Progenitor cell of endocrine pancreas (in vitro differentiated cells): Measurements from ENCODE around the gene SLC39A1. TPM values are rescaled to one million over a fixed set of nuclear protein-coding genes. Genes with fewer than 3 reads are reported as not detected.

Source experiments
- DNase-seq: peaks from one replicate; pipeline ENCODE4 v3.0.0; 2021; ENCODE audit warnings: low spot score; ENCODE audit not compliant: unreplicated experiment
- H3K27ac Mint-ChIP-seq: 2 replicates; pipeline ENCODE4 v1.8.0; 2021; ENCODE audit warnings: mild to moderate bottlenecking, moderate library complexity, mixed read lengths
- H3K27me3 Mint-ChIP-seq: 2 replicates; pipeline ENCODE4 v1.8.0; 2021; ENCODE audit warnings: mixed read lengths
- H3K36me3 Mint-ChIP-seq: 2 replicates; pipeline ENCODE4 v1.8.0; 2022; ENCODE audit warnings: mixed read lengths; ENCODE audit not compliant: insufficient read depth
- H3K4me1 Mint-ChIP-seq: 2 replicates; pipeline ENCODE4 v1.8.0; 2021; ENCODE audit warnings: low read depth, mixed read lengths
- H3K4me3 Mint-ChIP-seq: 2 replicates; pipeline ENCODE4 v1.8.0; 2021; ENCODE audit warnings: low read depth, mild to moderate bottlenecking, moderate library complexity, mixed read lengths
- H3K9me3 Mint-ChIP-seq: 2 replicates; pipeline ENCODE4 v1.8.0; 2021; ENCODE audit warnings: low read depth, mixed read lengths
- CTCF ChIP-seq: fragments of 200-600 bp; sonication (generic); IDR thresholded peaks from one replicate; pipeline ENCODE4 v1.5.0; 2021; ENCODE audit warnings: antibody characterized with exemption, mild to moderate bottlenecking; ENCODE audit not compliant: unreplicated experiment
- total RNA-seq: library from RNA; stranded (reverse); gene quantifications from 2 replicates; pipeline ENCODE4 v1.2.1, GENCODE V29; 2021

The SLC39A1 gene
- total RNA-seq, 1 donor from 2014 or later, result 70.6 TPM

- Mint-ChIP-seq H3K9me3 (no peaks in the 10 kb centered on the region), H3K27me3 (no peaks in the 10 kb centered on the region), H3K4me1 (no peaks in the 10 kb centered on the region), H3K4me3 (no peak overlapping the region), H3K27ac (no peak overlapping the region), H3K36me3 (peaks cover 6% of the 10 kb centered on the region)
- no peak for TF ChIP-seq CTCF
- no peak for DNase-seq
Measured at GRCh38 chr1:153936011-153936802, 27.1 kb downstream of the SLC39A1 start.

- no peak overlapping the region for H3K4me3 Mint-ChIP-seq
- H3K27me3 Mint-ChIP-seq, result no peaks in the 10 kb centered on the region
- no peak overlapping the region for H3K27ac Mint-ChIP-seq
- peaks cover 6% of the 10 kb centered on the region for H3K36me3 Mint-ChIP-seq
- H3K9me3 Mint-ChIP-seq, result no peaks in the 10 kb centered on the region
- DNase-seq, result no peak
- no peaks in the 10 kb centered on the region for H3K4me1 Mint-ChIP-seq
- TF ChIP-seq CTCF, result no peak
Measured at GRCh38 chr1:153934746-153935145, 28.6 kb downstream of the SLC39A1 start.

- TF ChIP-seq CTCF, result no peak
- Mint-ChIP-seq H3K36me3 (peaks cover 6% of the 10 kb centered on the region), H3K27me3 (no peaks in the 10 kb centered on the region), H3K27ac (no peak overlapping the region), H3K4me1 (no peaks in the 10 kb centered on the region), H3K4me3 (no peak overlapping the region), H3K9me3 (no peaks in the 10 kb centered on the region)
- DNase-seq, result no peak
Measured at GRCh38 chr1:153933955-153934354, 29.4 kb downstream of the SLC39A1 start.

GRCh38 chr1:153933430-153933829 is 29.9 kb downstream of the SLC39A1 start:
- Mint-ChIP-seq H3K36me3 (peaks cover 6% of the 10 kb centered on the region), H3K4me3 (no peak overlapping the region), H3K27me3 (no peaks in the 10 kb centered on the region), H3K27ac (no peak overlapping the region), H3K9me3 (no peaks in the 10 kb centered on the region), H3K4me1 (no peaks in the 10 kb centered on the region)
- DNase-seq, result no peak
- no peak for TF ChIP-seq CTCF

- Mint-ChIP-seq H3K9me3 (no peaks in the 10 kb centered on the region), H3K4me1 (no peaks in the 10 kb centered on the region), H3K27ac (no peak overlapping the region), H3K36me3 (peaks cover 6% of the 10 kb centered on the region), H3K4me3 (no peak overlapping the region), H3K27me3 (no peaks in the 10 kb centered on the region)
- no peak for DNase-seq
- TF ChIP-seq CTCF, result no peak
Measured at GRCh38 chr1:153932156-153933131, 30.9 kb downstream of the SLC39A1 start.
